Mucosa of stomach (tissue), 1 donor: ENCODE data around the gene MYL11.
A peak's percentile ranks its signal among the peaks of the same experiment; 100 is the strongest.

Source experiments
- H3K27me3 ChIP-seq: one replicate; pipeline ENCODE4 v1.7.0; 2013; ENCODE audit warnings: mild to moderate bottlenecking, low read length; ENCODE audit not compliant: control insufficient read depth, insufficient read depth
- H3K36me3 ChIP-seq: one replicate; pipeline ENCODE4 v1.7.0; 2013; ENCODE audit warnings: low read length; ENCODE audit not compliant: control insufficient read depth, insufficient read depth
- H3K4me1 ChIP-seq: one replicate; pipeline ENCODE4 v1.7.0; 2013; ENCODE audit warnings: mild to moderate bottlenecking, low read length; ENCODE audit not compliant: control insufficient read depth, insufficient read depth
- H3K4me3 ChIP-seq: one replicate; pipeline ENCODE4 v1.7.0; 2013; ENCODE audit warnings: low read length
- H3K9ac ChIP-seq: one replicate; pipeline ENCODE4 v1.7.0; 2013; ENCODE audit warnings: mild to moderate bottlenecking, low read length, moderate library complexity
- H3K9me3 ChIP-seq: one replicate; pipeline ENCODE4 v1.7.0; 2013; ENCODE audit warnings: mild to moderate bottlenecking, low read length, moderate library complexity; ENCODE audit not compliant: control insufficient read depth
- donor health status: Pancreatic carcinoma.

Gene MYL11

GRCh38 chr16:30356401-30357084, 18.1 kb upstream of the MYL11 start:
- Histone ChIP-seq H3K27me3 (no peaks in the 10 kb centered on the region), H3K4me3 (peak overlapping the region; percentile 68), H3K4me1 (peaks cover 48% of the 10 kb centered on the region), H3K36me3 (peaks cover 27% of the 10 kb centered on the region), H3K9ac (peak overlapping the region; percentile 94), H3K9me3 (no peaks in the 10 kb centered on the region)

GRCh38 chr16:30357085-30357714, 17.4 kb upstream of the MYL11 start:
- no peaks in the 10 kb centered on the region for H3K27me3 ChIP-seq
- no peaks in the 10 kb centered on the region for H3K9me3 ChIP-seq
- H3K4me3 ChIP-seq = no peak overlapping the region
- H3K4me1 ChIP-seq = peaks cover 42% of the 10 kb centered on the region
- peaks cover 27% of the 10 kb centered on the region for H3K36me3 ChIP-seq
- no peak overlapping the region for H3K9ac ChIP-seq

DNA sequence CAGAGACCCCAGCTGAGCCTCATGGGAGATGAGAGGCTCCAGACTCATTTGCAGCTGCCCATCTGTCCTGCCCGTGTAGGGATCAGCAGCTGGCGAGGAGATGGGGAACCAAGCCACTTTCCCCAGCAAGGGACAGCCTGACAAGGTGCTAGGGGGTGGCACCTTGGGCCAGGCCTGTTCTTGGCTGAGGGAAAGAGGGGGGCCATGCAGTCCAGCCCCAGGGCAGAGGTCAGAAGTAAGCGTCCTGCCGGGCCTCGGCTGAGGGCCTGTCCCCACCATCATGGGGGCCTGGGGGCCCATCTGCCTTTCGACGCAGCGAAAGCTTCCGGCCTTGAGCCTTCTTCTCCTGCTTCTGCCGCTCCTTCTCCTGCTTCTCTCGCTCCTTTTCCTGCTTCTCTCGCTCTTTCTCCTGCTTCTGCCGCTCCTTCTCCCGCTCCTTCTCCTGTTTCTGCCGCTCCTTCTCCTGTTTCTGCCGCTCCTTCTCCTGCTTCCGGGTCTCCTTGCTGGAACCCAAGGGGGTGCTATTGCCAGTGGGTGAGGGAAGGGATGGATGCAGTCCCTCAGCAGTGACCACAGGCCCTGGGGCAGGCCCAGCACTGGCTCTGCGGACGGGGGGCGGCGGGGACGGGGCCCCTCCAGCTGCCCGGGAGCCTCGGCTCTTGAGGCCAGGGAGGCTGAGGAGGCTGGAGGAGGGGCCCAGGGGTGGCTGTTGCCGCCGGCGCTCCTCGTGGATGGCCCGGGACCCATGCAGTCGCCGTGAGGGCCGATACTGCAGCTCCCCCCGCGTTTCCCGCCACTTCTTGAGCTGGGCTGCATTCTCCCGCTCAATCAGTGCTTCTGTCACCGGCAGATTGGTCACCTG, 16.7 kb upstream of the MYL11 start:
- Histone ChIP-seq H3K36me3 (peaks cover 27% of the 10 kb centered on the region), H3K9ac (no peak overlapping the region), H3K4me1 (peaks cover 36% of the 10 kb centered on the region), H3K4me3 (no peak overlapping the region), H3K27me3 (no peaks in the 10 kb centered on the region), H3K9me3 (no peaks in the 10 kb centered on the region)

GRCh38 chr16:30358577-30358936, 16.0 kb upstream of the MYL11 start:
- H3K4me3 ChIP-seq = no peak overlapping the region
- H3K9me3 ChIP-seq = no peaks in the 10 kb centered on the region
- H3K4me1 ChIP-seq = peaks cover 31% of the 10 kb centered on the region
- no peaks in the 10 kb centered on the region for H3K27me3 ChIP-seq
- H3K9ac ChIP-seq = no peak overlapping the region
- H3K36me3 ChIP-seq = peaks cover 23% of the 10 kb centered on the region

- Histone ChIP-seq H3K4me3 (no peak overlapping the region), H3K36me3 (peaks cover 19% of the 10 kb centered on the region), H3K9ac (no peak overlapping the region), H3K27me3 (no peaks in the 10 kb centered on the region), H3K4me1 (peaks cover 24% of the 10 kb centered on the region), H3K9me3 (no peaks in the 10 kb centered on the region)
Measured at GRCh38 chr16:30358990-30359870, 15.4 kb upstream of the MYL11 start.

- no peak overlapping the region for H3K9ac ChIP-seq
- H3K27me3 ChIP-seq = no peaks in the 10 kb centered on the region
- peaks cover 22% of the 10 kb centered on the region for H3K4me1 ChIP-seq
- H3K9me3 ChIP-seq = no peaks in the 10 kb centered on the region
- peaks cover 19% of the 10 kb centered on the region for H3K36me3 ChIP-seq
- no peak overlapping the region for H3K4me3 ChIP-seq
Measured at GRCh38 chr16:30359871-30360170, 14.8 kb upstream of the MYL11 start.

DNA sequence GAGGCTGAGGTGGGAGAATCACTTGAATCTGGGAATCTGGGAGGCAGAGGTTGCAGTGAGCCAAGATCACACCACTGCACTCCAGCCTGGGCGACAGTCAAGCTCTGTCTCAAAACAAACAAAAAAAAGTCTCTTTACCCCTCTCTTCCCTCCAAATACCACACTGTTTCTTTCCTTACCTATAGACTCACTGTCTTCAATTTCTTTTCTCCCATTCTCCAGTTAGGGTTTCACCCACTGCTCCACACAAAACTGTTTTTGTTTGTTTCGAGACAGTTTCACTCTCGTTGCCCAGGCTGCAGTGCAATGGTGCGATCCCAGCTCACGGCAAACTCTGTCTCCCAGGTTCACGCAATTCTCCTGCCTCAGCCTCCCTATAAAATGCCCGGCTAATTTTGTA, 13.4 kb upstream of the MYL11 start:
- Histone ChIP-seq H3K27me3 (no peaks in the 10 kb centered on the region), H3K9ac (no peak overlapping the region), H3K9me3 (no peaks in the 10 kb centered on the region), H3K36me3 (peaks cover 19% of the 10 kb centered on the region), H3K4me1 (peaks cover 13% of the 10 kb centered on the region), H3K4me3 (no peak overlapping the region)

DNA sequence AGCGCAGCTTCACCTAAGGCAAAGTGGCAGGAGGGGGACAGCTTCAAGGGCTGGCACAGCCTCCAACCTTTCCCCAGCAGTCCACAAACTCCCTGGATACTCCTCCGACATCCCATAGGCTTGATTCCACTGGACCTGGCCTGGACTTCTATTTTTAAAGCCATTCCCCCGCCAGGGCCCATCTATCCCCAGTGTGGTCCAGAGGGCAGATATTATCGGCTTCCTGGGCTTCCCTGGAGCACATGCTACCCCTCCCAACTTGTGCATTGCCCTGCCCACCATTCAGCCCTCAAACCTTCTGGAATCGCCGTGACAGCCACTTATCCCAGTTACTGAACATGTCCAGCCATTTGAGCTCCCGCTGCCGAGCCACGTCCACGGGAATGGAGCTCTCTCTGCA, 9.4 kb upstream of the MYL11 start:
- peaks cover 14% of the 10 kb centered on the region for H3K4me1 ChIP-seq
- H3K9ac ChIP-seq = no peak overlapping the region
- no peak overlapping the region for H3K4me3 ChIP-seq
- H3K27me3 ChIP-seq = no peaks in the 10 kb centered on the region
- H3K9me3 ChIP-seq = no peaks in the 10 kb centered on the region
- H3K36me3 ChIP-seq = no peaks in the 10 kb centered on the region

- Histone ChIP-seq H3K27me3 (no peaks in the 10 kb centered on the region), H3K4me3 (no peak overlapping the region), H3K36me3 (no peaks in the 10 kb centered on the region), H3K9me3 (no peaks in the 10 kb centered on the region), H3K9ac (no peak overlapping the region), H3K4me1 (peaks cover 21% of the 10 kb centered on the region)
Measured at GRCh38 chr16:30366511-30366910, 8.1 kb upstream of the MYL11 start.

GRCh38 chr16:30367349-30368009, 7.1 kb upstream of the MYL11 start:
- Histone ChIP-seq H3K27me3 (no peaks in the 10 kb centered on the region), H3K4me1 (peaks cover 24% of the 10 kb centered on the region), H3K36me3 (no peaks in the 10 kb centered on the region), H3K9ac (peak overlapping the region; percentile 79), H3K9me3 (no peaks in the 10 kb centered on the region), H3K4me3 (peak overlapping the region; percentile 37)

- Histone ChIP-seq H3K36me3 (no peaks in the 10 kb centered on the region), H3K27me3 (no peaks in the 10 kb centered on the region), H3K4me1 (peaks cover 24% of the 10 kb centered on the region), H3K9me3 (no peaks in the 10 kb centered on the region), H3K9ac (peak overlapping the region; percentile 79), H3K4me3 (peak overlapping the region; percentile 37)
Measured at GRCh38 chr16:30368122-30368791, 6.3 kb upstream of the MYL11 start.
